ENCODE data around the gene KDM1A.
"Not testable (repeated sequence)": the region's sequence is repeated elsewhere in the genome, so short reads cannot be mapped to it uniquely, and the experiment has no call there.

DNA sequence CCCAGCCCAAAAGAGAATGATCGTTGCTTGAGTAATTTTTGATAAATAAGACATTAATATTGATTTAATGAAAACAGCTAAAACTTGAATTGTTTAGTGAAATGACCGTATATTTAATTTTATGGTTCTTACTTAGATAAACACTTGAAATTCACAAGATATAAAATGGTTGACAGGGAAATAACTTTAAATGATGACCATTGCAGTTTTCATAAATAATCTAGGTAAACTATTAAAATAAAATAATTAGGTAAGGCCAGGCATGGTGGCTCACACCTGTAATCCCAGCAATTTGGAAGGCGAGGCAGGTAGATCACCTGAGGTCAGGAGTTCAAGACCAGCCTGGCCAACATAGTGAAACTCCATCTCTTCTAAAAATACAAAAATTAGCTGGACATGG, 26.9 kb upstream of the KDM1A start:
- not testable (repeated sequence) for TF ChIP-seq POLR2A, POLR2AphosphoS5 (IDR thresholded peaks at IDR 0.05)
- TF ChIP-seq, protein P1, sequence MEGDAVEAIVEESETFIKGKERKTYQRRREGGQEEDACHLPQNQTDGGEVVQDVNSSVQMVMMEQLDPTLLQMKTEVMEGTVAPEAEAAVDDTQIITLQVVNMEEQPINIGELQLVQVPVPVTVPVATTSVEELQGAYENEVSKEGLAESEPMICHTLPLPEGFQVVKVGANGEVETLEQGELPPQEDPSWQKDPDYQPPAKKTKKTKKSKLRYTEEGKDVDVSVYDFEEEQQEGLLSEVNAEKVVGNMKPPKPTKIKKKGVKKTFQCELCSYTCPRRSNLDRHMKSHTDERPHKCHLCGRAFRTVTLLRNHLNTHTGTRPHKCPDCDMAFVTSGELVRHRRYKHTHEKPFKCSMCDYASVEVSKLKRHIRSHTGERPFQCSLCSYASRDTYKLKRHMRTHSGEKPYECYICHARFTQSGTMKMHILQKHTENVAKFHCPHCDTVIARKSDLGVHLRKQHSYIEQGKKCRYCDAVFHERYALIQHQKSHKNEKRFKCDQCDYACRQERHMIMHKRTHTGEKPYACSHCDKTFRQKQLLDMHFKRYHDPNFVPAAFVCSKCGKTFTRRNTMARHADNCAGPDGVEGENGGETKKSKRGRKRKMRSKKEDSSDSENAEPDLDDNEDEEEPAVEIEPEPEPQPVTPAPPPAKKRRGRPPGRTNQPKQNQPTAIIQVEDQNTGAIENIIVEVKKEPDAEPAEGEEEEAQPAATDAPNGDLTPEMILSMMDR (IDR thresholded peaks at IDR 0.05), result not testable (repeated sequence)

Measured in transverse colon (tissue), 4 donors.